ENCODE measurements around the gene TMEM132D.
"Not testable (repeated sequence)": the region's sequence is repeated elsewhere in the genome, so short reads cannot be mapped to it uniquely, and the experiment has no call there.

TMEM132D gene

GRCh38 chr12:129213551-129213950, 690.3 kb downstream of the TMEM132D start:
- DNase-seq = no peak

DNA sequence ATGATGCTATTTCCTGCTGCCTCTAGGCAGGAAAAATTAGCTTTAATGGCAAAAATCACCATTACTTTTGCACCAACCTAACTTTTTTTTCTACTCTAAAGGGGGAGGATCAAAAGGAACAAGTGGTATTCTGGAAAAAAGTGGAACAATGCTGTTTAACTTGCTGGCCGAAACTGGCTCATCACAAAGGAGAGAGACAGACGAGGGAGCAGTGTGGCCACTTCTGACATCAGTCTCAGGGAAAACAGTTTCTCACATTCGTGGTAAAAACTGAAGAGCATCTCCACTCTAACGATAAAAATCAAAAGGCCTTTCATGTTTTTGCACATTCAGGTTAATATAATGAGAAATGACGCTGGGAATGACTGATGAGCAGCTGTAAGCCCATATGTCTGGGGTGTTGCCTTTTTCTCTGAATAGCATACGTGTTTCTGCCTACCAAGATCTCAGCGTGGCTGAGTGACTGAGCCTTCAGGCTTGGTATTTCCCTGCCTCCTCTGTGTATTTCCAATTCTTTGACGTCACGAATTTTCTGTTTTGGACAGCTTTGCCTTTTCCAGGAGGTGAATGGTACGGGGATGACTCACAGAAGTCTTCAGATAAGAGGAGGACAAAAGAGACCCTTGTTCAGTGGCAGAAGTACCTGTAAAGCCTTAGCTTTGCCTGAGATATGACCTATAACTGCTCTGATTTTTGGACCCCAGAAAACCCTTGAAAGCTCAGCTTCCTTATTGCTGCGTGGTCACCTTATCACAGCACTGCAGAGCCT, 691.8 kb downstream of the TMEM132D start:
- no peak for DNase-seq

DNA sequence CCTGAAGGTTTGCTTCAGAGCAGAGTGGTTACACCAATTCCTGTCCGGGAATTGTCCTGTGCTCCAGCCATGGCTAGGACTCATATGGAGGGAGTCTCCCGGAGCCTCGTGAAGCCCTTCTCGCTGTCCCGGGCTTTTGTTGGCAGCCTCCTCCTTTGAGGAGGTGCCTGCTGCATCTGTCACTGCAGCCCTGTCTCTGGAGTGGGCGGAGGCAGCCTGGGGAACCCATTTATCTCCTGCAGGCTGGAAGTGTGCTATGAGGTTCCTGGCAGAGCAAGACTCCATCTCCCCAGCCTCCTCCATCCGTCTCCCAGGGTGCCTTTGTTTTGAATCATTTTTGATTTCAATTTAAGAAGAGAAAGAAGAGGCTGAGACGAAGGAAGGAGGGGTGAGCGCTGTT, 695.3 kb downstream of the TMEM132D start:
- DNase-seq = no peak

DNA sequence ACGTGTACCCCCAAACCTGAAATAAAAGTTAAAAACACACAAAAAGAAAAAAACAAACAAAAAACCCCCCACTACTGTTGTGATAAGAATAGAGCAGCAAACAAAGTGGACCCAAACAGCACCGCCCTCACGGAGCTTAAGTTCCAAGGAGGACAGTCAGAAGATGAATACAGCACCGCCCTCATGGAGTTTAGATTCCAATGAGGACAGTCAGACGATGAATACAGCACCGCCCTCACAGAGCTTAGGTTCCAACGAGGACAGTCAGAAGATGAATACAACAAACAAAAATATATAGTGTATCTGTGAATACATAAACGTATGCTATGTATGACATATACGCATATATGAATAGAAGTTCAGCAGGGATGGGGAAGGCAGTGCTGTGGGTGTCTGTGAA, 696.7 kb downstream of the TMEM132D start:
- DNase-seq = no peak

- DNase-seq = no peak
Measured at GRCh38 chr12:129203456-129203855, 700.4 kb downstream of the TMEM132D start.

- no peak for DNase-seq
Measured at GRCh38 chr12:129202109-129202814, 701.6 kb downstream of the TMEM132D start.

GRCh38 chr12:129201029-129201428, 702.8 kb downstream of the TMEM132D start:
- no peak for DNase-seq

GRCh38 chr12:129200576-129200975, 703.2 kb downstream of the TMEM132D start:
- DNase-seq = no peak

GRCh38 chr12:129196927-129197326, 706.9 kb downstream of the TMEM132D start:
- no peak for DNase-seq

DNA sequence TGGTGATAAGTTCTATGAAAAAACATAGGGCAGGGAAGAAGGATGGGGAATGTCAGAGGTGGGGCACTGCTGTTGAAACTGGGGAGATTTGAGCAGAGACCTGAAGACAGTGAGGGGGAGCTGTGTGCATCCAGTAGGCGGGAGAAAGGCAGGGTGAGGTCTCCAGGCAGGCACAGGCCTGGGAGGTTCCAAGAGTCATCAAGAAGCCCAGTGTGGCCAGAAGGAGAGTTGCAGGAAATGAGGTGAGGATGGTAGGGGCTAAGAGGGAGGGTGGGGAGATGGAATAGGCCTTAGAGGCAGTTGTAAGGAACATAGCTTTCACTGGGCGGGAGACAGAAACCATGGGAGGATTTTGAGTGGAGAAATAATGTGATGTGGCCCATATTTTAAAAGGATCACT, 708.7 kb downstream of the TMEM132D start:
- no peak for DNase-seq

- no peak for DNase-seq
Measured at GRCh38 chr12:129193263-129193871, 710.5 kb downstream of the TMEM132D start.

- no peak for DNase-seq
Measured at GRCh38 chr12:129190827-129191226, 713.0 kb downstream of the TMEM132D start.

GRCh38 chr12:129189879-129190278, 713.9 kb downstream of the TMEM132D start:
- not testable (repeated sequence) for DNase-seq

DNA sequence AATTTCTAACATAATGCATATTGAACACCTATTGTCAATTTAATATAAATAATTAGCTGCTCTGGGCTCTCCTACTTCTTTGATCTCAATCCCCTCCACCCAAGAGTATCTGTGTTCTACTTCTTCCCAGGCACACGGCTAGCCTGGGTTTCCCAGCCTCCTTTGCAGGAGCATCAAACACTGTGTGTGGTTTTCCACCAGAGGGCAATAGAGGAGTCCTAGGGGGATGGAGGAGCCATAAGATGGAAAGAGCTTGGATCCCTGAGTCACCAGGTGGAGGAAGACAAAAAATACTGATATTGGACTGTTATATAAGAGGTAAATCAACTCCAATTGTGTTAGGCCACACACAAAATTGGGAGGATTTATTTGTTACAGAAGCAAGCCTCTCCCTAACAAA, 716.9 kb downstream of the TMEM132D start:
- no peak for DNase-seq

DNA sequence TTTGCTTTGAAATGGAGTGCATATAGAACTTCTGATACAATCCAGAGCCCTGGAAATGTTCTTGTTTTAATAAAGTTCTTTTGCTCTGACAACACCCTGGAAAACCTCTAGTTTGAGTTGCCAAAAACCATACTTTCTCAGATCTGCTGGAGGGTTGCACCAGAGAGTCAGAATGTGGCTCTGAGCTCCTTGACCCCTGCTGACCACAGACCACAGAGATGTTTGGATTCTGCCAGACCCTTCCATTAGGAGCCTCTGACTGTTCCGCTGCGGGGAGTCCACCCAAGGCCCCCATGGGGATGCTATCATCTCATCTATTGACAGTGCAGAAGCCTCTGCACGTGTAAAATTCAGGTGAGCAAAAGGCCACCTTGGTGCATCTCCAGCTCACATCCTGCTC, 718.0 kb downstream of the TMEM132D start:
- DNase-seq = no peak

DNA sequence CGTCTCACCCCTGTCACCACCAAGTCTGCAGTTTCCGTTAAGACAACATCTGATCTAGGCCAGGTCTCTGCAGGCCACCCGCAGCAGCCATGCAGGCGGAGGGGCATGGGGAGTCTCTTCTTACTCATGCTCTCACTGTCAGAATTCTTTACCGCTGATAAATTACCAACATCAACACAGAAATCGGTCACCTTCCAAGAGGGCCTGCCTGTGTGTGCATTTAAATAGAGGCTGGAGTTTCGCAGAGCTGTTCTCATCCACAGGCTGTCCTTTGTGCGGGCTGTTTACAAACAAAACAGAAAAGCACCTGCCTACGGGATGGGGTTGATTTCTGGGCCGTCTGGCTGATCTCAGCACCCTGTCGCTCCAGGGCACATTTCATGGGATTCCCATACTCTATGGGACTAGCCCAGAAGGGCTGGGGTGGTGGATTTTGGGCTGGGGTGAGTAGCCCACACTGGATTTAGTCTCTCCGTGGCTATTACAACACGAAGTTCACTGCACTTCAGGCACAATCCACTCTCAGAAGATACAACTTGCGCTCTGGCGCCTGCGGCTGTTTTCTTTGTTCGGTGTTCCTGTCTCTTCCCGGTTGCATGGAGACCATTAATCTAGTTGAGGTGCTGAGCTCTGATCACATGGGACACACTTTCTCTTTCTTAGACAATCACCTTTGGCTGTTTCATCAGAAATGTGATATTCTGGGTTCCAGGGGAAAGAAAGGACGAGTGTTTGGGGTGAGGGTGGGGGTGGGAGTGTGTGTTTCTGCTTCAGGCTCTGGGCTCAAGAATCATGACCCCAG, 719.5 kb downstream of the TMEM132D start:
- no peak for DNase-seq

- no peak for DNase-seq
Measured at GRCh38 chr12:129179941-129180553, 723.8 kb downstream of the TMEM132D start.

DNA sequence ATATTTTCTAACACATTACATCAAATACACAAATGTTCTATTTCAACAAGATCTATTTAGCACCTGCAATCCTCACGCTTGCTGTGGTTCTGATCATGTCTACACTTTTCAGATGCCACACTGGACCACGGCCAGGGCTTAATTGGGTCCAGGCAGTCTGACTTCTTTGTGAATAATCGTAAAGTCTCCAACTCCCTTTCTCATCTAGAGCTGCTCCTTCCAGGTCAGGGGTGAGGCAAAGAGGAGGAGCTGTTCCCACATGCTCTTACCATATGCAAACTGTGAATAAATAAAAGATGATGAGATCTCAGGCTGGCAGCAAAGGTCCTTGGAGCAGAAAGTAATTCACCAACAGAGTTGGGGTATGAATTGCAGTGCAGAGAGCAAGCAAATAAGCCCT, 733.9 kb downstream of the TMEM132D start:
- DNase-seq = no peak

DNA sequence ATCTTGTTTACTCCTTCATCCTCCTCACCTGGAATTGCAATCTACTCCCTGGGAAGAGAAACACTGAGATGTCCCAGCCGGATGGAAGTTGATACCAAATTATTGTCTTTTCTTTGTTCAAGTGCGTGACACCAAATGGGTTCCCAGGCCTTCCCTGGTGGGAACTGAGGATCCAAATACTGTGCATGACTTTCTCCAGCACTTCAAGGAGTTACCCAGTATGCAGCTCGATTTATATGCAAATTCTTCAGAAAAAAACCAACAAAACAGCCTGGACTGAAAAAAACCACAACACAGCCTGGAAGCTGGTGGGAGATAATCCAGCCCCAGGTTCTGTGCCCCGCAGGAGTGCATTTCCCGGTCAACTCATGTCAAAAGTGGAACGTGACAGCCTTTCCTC, 740.0 kb downstream of the TMEM132D start:
- DNase-seq = no peak

GRCh38 chr12:129163461-129163860, 740.4 kb downstream of the TMEM132D start:
- no peak for DNase-seq

DNA sequence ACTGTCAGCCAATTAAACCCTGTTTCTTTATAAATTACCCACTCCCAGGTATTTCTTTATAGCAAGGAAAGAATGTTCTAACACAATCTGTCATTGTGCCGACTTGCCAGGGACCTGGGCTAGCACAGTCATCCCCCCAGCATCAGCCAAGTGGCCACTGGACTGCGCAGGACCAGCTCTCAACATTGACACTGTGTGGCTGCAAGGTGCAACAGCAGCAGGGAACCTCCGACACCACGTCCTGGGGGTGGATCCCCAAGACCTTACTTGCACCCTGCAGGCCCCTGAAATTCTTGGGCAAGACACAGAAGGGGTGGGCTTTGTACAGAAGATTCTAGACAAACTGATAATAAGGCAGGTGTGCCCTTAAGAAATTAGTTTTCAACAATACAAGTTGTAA, 741.0 kb downstream of the TMEM132D start:
- DNase-seq = no peak

DNA sequence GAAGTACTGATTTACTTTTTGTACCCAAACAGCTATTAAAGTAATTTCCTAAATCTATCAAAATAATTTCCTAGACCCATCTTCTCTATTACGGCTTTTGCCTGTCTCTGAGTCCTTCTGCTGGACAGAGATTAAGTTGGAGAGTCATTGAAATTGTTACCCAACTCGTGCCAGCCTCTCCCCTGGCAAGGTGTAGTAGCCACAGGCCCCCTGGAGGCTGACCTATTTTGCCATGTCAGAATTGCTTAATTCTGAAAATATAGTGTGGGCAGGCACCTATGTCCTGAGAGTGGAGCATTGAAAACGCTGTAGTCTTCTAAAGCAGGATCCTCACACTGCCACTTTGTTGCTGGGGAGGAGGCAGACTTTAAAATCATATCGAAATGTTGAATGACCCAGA, 742.3 kb downstream of the TMEM132D start:
- DNase-seq = no peak

DNA sequence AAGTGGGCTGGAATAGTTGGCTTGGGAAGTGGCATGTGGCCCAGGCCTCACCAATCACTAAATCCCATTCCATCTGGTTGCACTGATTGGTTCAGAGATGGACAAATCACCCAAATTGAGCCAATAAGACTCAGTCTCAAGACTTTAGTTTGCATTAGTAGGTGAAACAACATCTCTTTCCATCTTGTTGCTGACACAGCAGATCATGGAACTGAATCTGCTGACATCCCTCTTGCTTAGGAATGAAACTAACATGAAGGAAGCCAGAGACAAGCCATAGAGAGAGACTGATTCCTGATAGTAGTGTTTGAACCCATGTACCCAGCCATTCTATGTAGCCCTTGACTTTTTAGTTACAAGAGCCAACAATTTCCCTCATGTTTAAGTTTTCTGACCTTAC, 743.5 kb downstream of the TMEM132D start:
- DNase-seq = no peak

Data from activated gamma-delta T cell (primary cell).